IMR-90 (cell line): Measurements from ENCODE around the gene OR1S1.

ENCODE experiments used
- POLR2A ChIP-seq: IDR thresholded peaks from 2 replicates; pipeline ENCODE4 v1.6.1; 2012; ENCODE audit warnings: mild to moderate bottlenecking, low read depth, low read length
- TF ChIP-seq, protein P1 (sequence below): conservative IDR thresholded peaks from 2 replicates; pipeline ENCODE4 v1.5.1; 2012; ENCODE audit warnings: mild to moderate bottlenecking, low read depth, low read length, improper control_type of control experiment

DNA sequence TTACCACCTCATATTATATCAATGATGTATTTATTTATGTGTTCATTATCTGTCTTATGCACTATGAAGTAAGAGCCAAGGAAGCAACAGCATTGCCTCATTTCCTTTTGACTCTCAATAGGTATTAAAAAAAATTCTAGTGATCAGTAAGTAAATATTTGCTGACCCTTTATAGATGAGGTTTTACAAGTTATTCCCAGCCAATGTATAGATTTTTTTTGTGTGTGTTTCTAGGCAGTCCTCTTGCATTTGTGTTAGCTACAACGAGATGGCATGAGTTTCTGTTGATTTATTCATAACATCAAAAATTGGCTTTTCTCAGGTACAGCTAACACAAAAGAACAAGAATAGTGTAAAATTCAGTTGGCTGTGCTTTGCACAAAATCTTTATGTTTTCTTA is 13.2 kb upstream of the OR1S1 start:
- TF ChIP-seq POLR2A = no peak
- TF ChIP-seq, protein P1, sequence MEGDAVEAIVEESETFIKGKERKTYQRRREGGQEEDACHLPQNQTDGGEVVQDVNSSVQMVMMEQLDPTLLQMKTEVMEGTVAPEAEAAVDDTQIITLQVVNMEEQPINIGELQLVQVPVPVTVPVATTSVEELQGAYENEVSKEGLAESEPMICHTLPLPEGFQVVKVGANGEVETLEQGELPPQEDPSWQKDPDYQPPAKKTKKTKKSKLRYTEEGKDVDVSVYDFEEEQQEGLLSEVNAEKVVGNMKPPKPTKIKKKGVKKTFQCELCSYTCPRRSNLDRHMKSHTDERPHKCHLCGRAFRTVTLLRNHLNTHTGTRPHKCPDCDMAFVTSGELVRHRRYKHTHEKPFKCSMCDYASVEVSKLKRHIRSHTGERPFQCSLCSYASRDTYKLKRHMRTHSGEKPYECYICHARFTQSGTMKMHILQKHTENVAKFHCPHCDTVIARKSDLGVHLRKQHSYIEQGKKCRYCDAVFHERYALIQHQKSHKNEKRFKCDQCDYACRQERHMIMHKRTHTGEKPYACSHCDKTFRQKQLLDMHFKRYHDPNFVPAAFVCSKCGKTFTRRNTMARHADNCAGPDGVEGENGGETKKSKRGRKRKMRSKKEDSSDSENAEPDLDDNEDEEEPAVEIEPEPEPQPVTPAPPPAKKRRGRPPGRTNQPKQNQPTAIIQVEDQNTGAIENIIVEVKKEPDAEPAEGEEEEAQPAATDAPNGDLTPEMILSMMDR = no peak
